GM19239 (cell line): ENCODE data around the gene CRACR2A.

Source experiments
- DNase-seq: peaks from one replicate; pipeline ENCODE4 v3.0.0; 2011; ENCODE audit warnings: low spot score; ENCODE audit not compliant: insufficient read length
- FAIRE-seq: peaks from 2 replicates; lab custom pipeline; 2011; peaks lifted over from hg19 to GRCh38; lab: Jason Lieb, UNC

Gene CRACR2A

DNA sequence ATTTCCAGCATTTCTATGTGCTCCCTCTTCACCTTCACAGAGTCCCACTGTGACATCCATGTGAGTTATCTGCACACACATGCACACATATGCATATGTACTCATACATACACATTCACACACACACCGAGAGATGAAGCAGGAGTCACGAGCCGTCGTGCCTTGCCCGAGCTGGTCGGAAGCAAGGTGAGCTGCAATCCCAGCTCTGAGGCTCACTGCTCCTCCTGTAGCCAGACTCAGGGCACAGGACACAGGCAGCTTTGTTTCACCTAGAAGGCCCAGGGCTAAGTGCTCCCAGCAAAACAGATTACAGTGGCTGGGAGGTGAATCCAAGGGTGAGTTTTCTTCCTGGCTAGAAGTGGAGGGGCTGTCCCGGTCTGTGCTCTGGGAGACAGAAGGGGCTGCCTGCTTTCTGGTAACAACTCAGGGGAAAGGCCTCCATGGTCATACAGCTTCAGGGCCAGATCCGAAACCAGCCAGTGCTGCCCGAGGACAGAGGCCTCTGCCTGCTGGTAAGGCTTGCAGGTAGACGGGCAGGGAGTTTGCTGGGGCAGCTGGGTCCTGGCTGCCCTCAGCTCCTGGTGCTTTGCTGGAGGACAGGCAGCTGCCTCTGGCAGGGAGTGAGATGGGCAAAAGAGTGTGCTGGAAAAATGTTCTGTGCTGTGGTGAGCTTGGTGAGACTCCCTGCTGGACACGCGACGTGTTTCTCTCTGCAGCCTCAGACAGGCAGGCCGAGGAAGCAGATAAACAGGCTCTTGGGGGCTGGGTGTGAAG, 123.7 kb downstream of the CRACR2A start:
- DNase-seq (no peak), FAIRE-seq (no peak)

DNA sequence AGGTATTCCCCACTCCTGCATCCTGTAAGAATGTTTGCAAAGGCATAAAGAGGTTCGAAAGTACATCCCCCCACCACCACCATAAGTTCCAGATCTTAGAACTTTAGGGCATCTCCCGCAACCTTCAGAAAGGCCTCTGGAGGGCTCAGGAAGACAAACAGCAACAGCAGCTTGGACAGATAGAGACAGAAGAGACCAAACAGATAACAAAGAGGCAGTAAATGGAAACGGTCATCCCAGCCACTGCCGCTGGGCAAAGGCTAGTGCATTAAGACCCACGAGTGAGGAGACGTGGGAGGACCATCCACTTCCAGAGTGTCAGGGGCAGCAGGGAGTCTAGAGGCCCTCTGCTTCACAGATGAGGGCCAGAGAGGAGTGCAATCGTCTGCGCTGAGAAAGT, 124.3 kb downstream of the CRACR2A start:
- no peak for DNase-seq
- no peak for FAIRE-seq

DNA sequence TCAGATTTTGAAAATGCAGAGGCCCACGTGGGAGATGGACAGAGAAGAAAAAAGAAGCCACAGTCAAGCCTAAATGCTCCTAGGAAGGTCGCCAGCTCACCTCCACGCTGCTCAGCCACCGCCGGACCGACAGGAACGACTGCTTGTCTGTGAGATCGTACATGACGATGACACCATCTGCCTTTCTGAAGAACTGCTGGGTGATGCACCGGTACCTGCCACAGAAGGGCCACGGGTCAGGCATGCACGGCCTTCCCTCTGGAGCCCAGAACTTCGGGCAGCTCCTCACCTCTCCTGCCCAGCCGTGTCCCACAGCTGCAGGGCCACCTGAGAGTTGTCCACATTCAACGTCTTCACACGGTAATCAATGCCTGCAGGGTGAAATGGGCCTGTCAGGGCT, 125.6 kb downstream of the CRACR2A start:
- FAIRE-seq = no peak

DNA sequence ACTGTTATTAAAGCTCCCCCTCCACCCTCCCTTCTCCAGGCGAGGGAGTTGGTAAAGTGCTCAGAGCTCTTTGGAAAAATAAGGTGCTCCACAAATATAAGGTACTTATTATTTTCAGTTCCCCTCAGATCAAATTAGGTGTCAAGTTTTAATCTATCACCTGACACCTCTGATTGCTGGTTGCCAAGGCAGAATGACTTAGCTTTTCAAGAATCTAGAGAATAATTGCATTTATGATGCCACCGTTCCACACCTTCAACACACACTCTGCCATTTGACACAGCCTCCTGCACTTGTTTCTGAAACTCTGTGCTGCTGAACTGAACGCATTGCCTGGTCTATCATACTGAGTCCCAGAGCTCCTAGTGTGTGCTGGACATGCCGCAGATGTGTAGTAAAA, 128.6 kb downstream of the CRACR2A start:
- DNase-seq (no peak), FAIRE-seq (no peak)

More for the DNA sequence above, 125.6 kb downstream of the CRACR2A start:
- DNase-seq = no peak

DNA sequence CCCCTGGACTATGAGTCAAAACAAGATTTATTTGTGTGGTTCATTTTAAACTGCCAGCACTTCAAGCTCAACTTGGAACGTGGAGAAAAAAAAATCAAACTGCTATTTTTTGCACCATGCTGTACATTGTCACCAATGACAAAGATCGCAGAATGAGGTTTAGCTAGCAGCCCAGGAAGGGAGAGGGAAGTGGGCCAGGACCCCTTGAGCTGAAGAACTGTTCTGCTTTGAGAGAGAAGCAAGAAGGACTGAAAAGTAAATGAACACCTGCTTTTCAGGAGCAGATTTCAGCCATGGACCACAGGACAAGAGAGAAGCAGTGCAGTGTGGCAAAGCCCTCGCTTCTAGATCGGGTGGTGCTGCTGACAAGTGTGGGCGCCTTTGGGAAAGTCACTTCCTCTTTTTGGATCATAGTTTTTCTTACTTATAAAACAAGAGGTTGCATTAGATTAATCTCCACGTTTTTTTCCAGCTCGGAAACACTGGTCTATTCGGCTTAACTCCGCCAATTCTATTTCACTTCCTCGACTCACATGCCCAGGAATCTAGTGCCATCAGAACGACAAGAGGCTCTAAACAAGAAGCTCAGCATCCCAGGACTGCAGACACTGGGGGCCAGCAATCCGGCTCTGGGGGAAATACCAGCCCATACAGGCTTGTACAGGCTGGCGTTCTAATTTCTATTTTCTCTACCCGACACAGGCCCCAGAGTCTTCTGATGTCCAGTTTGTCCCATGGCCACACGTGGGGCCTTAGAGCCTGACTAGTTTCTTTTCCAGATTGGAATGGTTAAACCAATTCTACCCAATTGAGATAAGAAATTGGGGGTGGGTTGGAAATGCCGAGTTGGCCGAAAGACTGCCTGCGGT, 129.9 kb downstream of the CRACR2A start:
- FAIRE-seq (no peak), DNase-seq (no peak)

DNA sequence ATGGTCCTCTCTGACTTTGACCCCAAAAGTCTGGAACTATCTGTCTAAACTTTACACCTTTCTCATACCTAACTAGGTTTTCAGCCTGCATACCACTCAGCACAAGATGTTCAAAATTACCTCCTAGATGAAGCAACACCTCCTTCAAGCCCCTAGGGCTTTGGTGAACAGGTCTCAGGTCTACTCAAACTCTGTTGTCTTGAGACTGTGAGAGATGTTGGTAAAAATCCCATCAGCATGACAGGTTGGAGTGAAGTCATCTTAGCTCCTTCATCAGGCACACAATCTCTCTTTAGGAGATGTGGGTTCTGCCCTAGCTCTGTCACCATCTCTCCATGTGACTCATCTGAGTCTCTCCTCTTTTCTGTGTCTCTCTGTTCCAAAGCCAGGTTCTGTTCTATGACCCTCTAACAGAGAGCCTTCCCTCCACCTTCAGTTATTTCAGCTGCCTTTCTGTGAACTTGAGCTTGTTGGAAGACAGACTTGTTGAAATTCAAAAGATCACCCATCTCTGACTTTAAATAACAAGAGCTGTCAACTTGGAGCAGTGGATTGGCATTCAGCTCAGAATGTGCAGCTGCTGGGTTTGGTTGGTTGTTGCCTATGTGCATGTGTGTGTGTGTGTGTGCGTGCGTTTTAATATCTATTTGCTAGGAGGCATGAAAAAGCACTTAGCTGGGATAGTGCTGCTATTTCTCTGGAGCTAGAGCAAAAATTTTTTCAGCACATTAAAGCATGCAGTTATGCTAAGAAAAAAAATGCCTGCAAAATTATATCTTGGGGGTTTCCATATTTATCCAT, 130.7 kb downstream of the CRACR2A start:
- no peak for DNase-seq
- no peak for FAIRE-seq

DNA sequence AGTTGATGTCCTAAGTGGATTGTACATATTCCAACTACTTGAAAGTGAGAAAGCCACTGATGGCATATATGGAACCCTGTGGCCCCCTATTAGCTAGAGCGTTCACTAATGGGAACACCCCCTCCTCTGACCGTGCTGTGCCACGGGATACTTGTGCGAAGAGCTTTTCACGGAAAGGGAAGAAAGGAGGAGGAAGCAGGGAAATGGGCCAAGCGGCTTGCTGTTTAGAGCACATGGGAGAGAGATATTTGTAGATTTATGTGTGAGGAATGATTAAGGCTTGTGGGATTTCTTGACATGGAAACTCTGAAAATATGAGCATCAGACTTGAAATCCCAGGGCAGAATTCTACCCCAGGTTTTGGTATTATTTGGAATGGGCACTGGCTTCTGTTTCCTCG, 132.1 kb downstream of the CRACR2A start:
- FAIRE-seq (no peak), DNase-seq (no peak)

DNA sequence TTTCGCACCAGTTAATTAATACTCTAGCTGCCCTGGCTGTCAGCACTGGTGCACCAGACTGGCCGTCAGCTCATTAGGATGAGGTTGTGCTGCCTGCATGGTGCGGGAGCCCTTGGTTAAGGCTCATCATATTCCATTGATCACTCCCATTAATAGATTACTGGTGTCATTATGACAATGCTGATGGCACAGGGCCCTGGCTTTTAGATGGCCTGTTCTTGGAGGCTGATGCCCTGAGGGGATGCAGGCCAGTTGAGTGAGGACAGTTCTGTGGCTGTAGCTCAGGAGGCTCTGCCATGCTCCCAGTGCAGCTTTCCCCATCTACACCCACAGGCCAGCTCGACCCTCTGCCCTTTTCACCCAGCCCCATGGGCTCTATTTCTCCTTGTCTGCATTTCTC, 135.3 kb downstream of the CRACR2A start:
- FAIRE-seq = no peak
- no peak for DNase-seq

DNA sequence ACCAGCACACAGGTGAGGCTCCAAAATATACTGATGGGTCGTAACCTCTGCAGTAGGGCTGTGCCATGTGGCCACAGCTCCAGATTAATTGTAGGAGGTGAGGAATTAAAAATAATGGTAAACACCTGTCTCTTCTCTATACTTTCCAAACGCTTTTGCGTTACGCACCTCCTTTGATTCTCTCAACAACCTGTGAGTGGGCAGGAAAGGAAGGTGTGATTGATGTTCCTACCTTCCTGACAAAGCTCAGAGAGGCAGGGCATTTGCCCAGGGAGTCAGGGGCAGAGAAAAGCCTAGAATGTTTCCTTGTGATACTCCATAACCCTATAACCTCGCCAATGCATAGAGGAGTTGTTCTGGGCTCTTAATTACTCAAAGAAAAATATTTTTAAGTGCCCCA, 137.0 kb downstream of the CRACR2A start:
- DNase-seq = no peak
- no peak for FAIRE-seq

DNA sequence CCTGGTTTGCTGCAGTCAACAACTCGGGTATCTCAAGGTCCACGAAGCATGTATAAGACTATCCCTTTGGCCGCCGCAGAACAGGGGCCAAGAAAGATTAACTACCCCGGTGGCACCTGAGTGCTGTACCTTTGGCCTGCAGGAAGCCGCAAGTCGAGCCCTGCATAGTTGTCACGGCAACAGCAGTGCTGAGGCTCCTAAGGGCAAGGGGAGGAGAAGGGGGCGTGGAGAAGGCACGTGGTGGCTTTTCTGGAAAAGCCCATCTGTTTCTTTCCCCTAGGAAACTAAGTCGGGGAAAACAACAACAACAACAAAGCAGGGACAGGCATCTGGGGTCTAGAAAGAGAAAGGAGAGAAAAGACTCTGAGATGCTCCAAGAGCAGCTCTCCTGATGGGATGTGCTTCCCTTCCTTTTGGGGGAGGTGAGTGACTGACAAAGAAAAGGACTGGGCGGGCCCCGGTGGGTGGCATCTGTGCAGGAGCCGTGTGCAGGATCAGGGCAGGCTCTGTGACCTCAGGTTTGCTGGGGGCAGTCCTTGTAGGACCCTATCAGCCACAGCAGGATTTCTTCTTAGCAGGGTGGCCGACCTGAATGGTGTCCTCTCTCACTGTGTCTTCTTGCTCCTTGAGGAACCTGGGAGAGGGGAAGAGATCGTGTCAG, 138.0 kb downstream of the CRACR2A start:
- FAIRE-seq = no peak
- DNase-seq = no peak

DNA sequence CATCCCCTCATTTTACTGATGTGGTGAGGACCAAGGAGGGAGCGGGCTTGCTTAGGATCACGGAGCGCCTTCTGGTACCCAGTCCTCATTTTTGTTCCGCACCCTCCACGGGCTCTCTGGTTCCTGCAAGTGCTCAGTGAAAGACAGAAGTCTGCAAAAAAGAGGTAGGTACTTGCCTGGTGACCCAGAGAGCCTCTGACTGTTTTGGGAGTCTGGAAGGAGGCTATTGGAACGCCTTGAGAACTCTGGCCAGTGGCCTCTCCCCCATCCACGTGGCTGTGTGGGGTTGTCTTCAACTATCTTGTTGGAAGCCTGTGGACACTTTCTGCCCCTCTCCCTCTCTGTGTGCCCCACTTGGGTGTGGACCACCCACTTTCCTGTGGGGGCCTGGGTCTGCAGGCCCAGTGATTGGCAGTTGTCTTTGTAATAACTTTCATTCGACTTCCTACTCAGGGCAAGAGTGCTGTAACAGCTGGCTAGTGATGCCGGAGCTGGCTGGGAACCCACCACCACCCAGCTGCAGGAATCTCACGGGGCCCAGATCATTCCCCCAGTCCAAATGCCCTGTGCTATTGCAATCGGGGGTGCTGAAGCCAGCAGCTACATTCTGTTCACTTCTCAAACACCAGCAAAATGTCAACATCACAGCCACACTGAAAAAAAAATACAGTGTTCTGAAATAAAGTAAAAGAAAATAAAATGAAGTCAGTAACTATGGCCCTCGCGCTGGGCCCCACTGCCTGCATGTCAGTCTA, 139.1 kb downstream of the CRACR2A start:
- no peak for FAIRE-seq

DNA sequence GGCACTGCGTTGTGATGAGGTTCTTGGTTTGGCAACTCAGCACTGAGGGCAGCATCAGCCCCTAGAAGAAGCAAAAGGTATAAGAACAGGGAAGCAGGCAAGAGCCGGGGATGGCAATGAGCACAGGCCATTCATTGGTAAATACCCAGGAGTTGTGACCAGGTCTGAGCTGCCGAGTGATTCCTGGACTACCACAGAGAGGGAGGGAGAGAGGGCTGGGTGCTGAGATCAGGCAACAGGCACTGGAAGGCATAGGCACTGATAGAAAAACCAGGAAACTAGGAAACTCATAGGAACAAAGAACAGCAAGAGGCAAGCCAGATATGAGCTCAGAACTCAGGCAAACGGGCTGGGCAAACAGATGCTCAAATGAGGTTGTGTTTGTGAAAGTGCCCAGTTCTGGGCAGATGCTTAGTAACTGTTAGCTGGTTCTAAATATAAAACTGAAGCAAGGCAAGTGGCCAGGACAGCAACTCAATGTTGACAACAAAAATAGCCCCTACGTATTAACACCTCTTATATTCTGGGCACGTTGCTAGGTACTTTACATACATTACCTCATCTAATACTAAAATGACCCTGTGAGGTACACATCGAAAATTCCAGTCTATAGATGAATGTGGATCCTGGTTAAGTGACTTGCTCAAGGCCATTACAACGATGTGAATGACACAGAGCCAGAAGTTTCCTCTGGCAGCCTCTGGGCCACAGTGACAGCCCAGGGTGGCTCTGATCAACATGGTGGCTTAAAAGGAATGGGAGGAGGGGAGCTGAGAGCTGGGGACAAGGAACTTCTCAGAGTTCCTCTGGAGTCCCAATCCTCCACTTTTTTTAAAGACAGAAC, 140.8 kb downstream of the CRACR2A start:
- no peak for FAIRE-seq
- DNase-seq = no peak

More for the DNA sequence above, 139.1 kb downstream of the CRACR2A start:
- DNase-seq = no peak

DNA sequence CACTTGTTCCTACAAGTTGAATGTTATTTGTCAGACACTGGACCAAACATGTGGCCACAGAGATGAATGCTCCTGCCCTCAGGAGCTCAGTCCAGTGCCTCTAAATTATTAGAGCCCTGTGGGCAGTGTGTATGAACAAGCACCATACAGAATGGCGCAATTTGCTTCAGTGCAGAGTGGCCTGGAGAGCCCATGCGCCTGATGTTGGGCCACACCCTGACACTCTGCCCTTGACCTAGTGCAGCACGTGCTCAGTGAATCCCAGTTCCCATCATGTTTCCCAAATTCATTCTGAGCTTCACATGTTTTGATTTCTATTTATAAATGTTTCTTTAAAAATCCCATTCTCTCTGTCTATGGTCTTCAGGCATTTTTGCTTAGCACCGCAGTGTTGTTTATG, 145.1 kb downstream of the CRACR2A start:
- FAIRE-seq = no peak
- DNase-seq = no peak

DNA sequence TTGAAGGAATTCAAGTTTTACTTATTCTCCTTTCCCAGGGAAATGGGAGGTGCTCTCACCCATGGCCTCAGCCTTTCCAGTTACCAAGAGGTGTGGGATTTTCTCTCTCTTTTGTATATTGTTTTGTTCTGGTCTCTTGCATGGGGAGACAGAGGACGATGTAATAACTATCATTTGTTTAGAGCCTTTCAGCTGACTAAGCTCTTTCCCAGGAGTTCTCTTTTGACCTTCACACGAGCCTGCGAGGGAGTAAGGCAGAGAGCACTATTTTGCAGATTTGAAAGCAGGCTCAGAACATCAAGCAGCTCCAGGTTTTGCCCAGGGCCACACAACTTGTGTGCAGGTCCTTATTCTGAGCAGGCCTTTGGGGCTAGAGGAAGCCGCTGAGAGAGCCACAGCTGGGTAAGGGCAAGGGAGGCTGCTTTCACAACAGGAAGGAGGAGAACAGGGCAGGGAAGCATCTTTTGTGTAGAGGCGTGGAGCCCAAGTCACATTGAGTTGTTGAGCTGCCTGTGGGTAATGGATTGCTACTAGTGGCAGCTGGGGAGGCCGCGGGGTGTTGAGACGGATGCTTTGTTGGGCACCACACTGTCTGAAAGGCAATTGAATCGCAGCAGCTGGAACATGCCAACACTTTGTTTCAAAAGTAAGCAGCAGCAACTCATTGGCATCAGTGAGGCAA, 145.7 kb downstream of the CRACR2A start:
- no peak for FAIRE-seq
- DNase-seq = no peak

DNA sequence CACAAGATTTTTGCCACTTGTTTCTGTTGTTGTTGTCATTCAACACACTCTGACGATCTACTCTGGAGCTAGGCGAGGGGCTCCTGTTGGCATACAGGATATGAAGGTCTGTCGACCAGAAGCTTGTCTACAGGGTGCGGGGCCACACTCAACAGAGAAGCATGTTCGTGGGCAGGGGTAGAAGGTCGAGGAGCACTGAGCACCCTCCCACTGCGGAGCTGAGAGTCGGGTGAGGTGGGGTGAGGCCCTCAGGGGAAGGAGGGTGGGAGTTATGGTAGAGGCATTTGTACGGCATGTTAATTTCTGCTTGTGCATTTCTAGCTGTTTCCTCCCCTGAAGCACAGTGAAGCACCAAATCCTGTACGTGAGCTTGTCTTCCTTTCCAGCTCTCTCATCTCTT, 146.8 kb downstream of the CRACR2A start:
- no peak for DNase-seq
- FAIRE-seq = no peak

DNA sequence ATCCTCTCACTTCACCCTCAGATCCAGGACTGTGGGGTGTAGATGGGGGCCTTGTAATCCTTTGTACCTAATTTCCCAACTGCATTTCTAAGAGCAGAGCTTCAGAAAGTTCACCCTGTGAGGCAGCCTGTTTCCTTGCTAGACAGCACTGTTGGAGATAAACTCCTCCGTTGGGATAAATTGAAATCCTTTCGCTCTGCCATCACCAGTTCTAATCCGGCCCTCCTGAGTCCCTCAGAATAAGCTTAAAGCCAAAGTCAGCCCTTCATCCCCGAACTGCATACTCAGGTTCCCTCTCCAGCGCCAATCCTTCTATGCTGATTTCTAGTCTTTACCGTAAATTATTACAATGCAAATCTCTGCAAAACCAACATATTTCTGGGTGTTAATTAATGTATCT, 147.2 kb downstream of the CRACR2A start:
- FAIRE-seq = no peak

DNA sequence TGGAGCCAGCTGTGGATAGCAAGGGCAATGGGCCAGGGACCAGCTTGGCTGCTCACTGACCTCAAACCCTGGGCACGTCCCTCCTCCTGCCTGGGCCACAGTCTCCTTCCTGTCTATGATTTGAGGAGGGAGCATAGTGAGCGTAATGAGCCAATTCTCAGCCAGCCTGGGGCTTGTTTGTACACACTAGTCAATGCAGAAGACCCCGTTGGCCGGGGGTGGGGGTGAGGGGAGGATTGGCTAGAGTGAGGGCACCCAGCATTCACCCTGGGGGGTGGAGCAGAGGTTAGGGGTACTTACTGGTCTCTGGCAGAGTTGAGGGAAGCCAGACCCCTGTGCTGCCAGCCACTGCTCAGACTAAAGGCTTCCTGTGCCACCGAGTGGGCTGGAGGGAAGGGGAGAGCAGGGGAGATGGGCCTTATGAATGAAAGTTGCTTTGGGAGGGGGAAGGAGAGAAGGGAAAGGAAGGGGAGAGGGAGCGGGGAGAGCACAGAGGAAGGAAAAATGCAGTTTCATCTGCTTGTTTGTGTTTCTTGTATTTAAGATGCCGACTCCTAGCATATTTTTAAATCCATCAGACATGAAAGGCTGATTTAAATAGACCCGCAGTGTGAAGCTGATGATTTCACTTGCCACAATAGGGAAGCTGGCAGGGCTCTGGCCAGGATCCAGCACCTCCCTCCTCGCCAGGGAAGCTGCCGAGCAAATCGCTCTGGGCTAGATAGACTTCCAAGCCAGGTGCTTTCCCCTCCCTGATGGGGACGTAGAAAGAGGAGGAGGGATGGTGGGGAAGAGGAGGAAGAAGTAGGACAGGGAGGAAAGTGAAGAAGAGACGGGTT, 147.9 kb downstream of the CRACR2A start:
- DNase-seq (no peak), FAIRE-seq (no peak)

More for the DNA sequence above, 147.2 kb downstream of the CRACR2A start:
- DNase-seq = no peak
